ENCODE results near the gene PTCRA.
"Not testable (repeated sequence)": the region's sequence is repeated elsewhere in the genome, so short reads cannot be mapped to it uniquely, and the experiment has no call there.

PTCRA gene

DNA sequence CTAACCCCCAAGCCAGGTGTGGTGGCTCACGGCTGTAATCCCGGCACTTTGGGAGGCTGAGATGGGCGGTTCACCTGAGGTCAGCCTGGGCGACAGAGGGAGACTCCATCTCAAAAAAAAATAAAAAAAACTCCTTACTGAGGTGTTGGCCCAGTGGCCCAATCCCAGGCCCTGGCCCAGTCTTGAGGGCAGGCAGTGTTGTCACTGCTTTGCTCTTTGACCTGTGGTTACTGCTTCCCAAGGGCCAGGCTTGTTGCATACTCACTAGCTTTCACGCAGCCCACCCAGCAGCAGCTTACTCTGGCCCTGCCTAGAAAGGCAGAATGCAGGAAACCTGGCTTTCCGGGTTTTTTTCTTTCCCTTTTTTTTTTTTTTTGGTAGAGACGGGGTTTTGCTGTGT lies 26.6 kb downstream of the PTCRA start:
- DNase-seq: no peak

DNA sequence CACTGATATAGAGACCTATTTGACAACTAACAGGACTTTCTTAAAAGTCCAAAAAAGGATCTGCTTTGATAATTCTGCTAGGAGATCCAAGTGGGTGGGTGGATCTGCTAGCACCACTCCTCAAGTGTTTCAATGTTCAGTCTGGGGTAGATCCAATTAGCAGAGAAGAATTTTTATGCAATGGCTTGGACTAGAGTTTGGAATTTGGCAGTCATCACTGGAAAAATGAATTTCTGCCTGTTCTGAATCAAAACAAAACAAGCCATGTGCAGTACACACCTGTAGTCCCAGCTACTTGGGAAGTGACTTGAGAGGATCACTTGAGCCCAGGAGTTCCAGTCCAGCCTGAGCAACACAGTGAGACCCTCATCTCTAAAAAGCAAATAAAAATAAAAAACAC lies 32.1 kb downstream of the PTCRA start:
- DNase-seq: no peak

DNA sequence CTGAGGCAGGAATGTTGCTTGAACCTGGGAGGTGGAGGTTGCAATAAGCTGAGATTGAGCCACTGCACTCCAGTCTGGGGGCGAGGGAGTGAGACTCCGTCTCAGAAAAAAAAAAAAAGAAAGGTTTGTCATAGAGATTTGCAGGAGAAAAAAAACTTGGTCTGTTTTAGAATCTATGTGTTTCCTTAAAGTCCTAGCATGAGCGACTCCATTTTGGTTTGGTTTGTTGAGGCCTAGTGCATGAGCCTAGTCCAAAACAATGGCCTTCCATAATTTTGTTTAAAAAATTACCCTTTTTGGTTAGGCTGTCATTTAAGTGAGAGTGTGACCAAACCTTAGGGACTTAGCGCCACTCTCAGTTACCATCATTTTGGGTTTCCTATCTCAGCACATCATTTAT lies 36.5 kb downstream of the PTCRA start:
- no peak for DNase-seq

DNA sequence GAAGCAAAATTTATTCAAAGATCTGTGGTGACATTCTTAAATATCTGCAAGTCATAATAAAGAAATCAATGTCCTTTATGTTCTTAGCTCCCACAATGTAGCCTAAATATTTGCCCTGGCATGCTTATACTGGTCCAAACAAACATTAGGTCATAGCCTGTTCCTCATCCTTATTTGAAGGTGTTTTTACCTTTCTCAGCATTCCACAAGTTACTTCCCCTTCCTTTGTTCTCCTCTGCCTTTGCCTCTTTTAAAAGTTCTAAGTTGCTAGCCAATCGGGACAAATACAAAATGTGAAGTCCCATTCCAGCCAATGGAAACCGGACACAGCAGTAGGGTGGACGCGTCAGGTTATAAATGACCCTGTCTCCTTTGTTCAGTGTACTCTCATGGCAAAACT lies 38.6 kb downstream of the PTCRA start:
- not testable (repeated sequence) for DNase-seq

DNA sequence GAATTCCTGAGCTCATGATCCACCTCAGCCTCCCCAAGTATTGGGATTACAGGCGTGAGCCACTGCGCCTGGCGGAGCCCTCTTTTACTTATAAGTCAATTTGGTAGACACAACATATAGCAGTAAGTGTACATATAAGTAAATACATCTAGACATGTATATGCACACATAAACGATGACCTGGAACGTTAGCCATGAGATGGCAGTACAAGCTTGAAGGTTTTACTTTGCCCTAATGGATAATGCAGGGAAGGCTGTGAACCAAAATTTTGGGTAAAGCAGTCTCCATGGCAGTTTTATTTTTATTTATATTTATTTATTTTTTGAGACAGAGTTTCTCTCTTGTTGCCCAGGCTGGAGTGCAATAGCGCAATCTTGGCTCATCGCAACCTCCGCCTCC lies 42.3 kb downstream of the PTCRA start:
- DNase-seq: peak; percentile 5

DNA sequence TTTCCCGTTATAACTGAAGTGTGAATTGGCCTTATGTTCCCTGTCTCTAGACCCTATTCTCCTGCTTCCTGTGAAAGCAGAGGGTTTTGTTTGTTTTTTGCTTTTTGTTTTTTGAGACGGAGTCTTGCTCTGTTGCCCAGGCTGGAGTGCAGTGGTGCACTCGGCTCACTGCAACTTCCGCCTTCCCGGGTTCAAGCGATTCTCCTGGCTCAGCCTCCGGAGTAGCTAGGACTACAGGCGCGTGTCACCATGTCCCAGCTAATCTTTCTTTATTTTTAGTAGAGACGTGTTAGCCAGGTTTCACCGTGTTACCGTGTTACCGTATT lies 44.0 kb downstream of the PTCRA start:
- no peak for DNase-seq

DNA sequence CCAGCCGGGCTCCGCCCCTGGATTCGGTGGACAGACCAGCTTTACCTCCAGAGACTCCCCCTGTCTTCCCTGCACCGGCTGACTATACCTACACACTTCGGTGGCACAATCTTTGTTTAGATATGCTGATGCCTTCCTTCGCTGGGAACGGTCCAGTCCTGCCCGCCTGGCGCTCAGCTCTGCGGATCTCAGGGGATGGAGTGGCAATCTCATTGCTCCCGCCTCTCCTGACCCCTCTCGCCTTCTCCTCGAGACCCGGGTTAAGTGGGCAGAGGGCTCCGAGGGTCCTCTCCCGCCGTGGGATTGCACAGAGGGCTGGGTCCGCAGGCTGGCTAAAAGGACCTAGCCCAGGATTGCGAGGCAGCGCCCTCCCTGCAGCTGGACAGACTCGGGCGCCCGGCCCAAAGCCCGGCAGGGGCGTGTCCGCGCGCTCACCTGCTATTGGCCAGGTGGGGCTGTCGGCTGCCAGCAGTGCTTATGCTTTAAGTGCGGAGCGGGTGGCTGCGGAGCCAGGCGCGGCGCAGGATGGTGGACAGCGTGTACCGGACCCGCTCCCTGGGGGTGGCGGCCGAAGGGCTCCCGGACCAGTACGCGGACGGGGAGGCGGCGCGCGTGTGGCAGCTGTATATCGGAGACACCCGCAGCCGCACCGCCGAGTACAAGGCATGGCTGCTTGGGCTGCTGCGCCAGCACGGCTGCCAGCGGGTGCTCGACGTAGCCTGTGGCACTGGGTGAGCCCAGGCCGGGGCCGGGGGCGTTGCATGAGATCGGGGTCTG lies 44.6 kb downstream of the PTCRA start, which contains the start of gene GNMT:
GNMT (plus strand) TSS at position 512 of the 777 bp plus-strand sequence; CDS start at position 526, 14 bp downstream.
- DNase-seq: peak; percentile 57

DNA sequence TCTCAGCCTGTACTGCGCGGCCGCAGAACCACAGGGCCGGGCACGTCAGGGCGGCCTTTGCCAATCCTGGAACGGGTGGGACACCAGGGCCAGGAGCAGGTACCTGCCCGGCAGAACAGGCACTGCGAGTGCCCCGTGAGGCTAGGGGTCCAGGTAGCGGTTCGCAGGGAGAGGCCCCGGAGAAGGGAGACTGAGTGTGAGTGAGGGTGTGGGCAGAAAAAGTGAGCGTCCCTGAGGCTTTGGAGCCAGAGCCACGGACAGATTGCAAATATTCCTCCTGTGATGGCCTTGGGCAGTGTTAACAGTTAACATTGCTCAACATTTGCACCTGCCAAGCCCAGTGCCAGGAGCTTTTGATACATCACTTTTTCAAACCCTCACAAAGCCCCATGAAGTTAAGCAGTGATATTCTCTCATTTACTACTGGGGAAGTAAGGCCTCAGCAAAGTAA lies 45.2 kb downstream of the PTCRA start:
- no peak for DNase-seq

DNA sequence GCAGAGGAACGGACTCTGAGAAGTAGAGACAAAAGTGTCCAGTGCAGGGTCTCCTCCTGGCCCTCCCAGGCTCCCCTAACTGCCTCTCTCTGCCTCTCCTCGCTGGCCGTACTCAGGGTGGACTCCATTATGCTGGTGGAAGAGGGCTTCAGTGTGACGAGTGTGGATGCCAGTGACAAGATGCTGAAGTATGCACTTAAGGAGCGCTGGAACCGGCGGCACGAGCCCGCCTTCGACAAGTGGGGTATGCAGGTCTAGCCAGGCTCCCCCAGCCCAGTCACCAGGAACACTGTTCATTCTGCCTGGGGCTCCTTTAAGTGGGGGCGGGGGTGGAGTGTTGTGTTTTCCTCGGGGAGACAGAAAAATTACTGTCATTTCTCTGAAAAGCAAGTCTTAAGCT lies 46.2 kb downstream of the PTCRA start:
- no peak for DNase-seq

DNA sequence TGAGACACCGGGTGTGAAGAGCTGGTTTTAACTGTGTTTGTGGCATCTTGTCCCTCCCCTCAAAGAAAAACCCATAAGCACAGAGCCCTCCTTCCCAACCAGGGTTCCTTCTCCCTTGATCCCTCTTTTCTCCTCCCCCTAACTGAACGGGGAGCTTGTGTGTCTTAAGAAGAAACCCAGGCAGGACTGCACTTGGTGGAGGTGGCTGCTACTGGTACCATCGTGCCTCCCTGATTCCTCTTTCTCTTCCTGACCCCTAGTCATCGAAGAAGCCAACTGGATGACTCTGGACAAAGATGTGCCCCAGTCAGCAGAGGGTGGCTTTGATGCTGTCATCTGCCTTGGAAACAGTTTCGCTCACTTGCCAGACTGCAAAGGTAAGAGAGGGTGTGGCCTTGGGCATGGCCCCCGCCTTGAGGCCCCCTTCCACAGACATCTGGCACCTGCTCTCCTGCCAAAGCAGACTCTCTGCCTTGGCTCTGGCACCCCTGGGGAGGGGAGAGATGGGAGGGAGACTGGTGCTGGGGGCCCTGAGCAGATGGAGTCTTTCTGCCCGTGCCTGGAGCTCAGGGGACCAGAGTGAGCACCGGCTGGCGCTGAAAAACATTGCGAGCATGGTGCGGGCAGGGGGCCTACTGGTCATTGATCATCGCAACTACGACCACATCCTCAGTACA lies 46.8 kb downstream of the PTCRA start:
- peak; percentile 99 for DNase-seq

DNA sequence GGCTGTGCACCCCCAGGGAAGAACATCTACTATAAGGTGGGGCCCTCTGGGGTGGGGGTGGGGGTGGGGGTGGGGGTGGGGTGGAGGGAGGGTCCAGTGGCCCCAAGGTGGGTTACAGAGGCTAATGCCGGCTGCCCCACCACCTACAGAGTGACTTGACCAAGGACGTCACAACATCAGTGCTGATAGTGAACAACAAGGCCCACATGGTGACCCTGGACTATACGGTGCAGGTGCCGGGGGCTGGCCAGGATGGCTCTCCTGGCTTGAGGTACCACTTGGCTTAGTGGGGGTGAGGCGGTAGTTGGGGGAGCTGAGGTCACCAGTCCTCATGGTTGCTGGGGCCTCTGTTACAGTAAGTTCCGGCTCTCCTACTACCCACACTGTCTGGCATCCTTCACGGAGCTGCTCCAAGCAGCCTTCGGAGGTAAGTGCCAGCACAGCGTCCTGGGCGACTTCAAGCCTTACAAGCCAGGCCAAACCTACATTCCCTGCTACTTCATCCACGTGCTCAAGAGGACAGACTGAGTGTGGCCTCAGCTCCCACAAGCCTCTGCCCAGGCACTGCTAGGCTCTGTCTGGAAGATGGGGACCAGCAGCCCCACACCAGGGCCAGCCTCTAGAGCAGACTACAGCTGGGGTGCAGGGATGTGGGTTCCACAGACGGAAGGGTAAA lies 47.5 kb downstream of the PTCRA start:
- DNase-seq: peak; percentile 26

DNA sequence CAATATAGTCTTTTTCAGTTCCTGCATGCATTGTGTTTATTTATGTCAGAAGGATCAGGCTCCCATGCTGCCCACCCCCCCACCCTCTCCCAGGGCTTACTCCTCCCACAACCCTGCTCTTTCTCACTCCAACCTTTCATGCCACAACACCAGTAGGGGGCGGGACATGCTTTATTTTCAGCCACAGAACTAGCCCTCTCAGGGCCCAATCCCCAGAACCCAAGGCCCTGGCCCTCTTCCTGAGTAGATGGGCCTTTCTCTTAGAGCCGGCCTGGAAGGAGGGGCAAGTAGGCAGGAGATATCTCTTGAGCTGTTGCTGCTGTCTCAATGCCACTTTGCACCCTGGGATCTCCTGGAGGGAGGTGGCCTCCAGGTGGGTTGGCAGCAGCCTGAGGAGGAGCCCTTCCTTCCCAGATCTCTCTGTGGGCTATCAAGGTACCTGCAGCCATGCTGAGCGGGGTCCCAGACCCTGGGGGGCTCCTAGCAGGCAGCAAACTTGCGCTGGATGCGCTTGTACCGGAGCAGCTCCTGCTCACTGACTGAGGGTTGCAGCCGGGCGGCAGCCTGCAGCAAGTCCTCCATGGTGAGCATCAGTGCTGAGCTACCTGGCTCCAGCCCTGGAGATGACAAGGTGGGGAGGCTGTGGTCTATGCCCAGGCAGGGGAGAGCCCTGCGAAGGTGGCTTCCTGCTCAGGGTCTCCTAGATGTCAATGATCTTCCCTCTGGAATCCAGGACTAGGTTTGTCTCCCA lies 48.2 kb downstream of the PTCRA start:
- peak; percentile 27 for DNase-seq

DNA sequence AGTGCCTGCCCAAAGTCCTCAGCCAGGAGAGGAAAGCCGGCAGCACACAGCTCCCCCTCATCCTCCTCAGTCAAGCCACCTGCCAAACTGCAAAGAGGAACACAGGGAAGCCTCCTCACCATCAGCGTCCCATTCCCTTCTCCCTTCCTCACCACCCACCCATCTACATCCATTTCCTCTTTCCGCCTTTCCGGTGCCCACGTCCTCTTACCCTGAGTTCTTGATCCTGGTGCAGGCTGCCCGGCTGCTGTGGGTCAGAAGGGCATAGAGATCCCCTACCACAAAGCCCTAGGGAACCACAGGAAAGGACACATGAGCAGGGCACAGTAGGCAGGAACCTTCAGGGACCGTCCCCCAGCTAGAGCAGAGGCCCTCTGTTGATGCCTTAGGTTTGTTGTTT lies 50.7 kb downstream of the PTCRA start:
- DNase-seq: no peak

DNA sequence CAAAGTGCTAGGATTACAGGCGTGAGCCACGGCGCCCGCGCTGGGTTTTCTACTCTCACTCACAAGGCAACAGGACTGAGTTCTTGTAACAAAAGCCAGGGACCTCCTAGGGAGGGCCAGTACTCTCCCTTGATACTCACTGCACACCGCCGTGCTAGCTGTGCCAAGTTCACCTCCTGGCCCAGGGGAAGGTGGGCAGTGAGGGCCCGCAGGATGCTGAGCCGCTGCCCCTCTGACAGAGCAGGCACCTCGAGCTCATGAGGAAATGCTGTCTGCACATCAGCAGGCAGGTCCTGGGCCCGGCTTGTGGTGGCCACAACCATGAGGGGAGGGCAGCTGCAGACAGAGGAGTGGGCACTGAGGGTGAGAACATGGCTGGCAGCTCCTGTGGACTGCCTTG lies 51.4 kb downstream of the PTCRA start:
- DNase-seq: no peak

DNA sequence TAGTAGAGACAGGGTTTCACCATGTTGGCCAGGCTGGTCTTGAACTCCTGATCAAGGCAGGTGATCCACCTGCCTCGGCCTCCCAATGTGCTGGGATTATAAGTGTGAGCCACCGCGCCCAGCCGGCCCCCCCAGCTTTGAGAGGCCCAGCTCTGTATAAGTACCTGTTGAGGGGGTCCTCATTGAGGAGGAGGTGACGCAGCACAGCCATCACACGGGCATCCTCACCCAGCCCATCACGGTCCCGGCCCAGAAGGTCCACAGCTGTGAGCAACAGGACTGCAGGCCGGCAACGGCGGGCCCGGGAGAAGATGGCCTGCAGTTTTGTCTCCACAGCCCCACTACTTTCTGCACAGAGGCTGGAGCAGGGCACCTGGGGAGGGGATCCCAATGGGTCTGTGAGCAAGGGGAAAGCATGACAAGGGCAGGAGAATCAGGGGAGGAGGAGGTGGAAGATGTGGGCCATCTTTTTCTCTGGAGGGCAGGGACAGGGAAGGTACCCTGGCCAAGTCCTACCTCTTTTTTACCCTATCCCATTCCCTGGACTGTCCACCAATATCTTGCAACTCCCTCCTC lies 52.4 kb downstream of the PTCRA start:
- DNase-seq: no peak

DNA sequence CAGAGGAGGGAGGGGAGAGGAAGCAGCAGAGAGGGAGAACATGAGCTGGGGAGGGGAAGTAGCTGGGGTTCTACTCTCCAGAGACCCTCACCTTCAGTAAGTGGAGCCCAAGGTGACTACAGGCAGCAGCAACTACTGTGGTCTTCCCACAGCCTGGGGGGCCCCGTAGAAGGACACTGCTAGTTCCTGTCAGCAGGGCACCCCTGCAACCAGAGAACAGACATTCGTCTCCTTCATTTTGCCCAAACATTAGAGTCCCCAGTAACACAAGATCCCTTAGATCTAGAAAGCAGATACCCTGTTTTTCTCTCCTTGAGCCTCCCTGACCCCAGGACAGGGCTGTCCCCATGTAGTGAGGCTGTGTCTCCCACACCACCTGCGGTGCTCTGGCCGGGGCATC lies 52.9 kb downstream of the PTCRA start:
- DNase-seq: no peak

DNA sequence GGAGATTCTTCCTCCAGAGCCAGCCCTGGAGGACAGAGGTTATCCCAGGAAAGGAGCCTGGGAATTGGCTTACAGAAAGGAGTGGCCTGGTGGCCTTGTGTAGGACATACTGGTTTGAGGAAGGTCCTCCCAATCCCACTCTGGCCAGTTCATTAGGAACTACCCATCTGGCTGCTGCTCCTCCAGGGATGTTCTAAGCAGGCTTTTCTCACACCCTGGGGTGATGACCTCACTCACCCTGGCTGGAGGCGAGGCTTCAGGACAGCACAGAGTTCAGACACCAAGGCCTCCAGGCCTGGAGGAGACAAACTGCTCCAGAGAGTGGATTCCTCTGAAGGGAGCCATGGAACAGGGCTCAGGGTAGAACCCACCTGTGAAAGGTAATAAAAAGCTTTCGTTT lies 53.6 kb downstream of the PTCRA start:
- no peak for DNase-seq

DNA sequence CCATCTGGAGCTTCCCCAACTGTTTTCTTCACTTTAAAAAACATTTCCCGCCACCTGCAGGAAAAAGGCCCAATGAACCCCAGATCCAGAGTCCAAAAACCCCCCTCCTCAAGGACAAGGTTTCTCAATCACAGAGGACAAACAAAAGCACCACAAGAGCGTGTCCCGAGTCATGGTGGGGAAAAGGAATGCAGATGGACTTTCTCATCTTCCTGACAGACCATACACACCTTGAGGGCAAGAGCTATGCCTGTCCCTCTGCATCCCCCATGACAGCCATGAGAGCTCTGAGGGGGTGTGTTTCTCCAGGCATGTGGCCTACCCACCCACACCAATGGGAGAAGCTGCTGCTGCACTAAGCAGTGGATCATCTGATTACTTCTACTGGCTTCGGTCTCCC lies 54.1 kb downstream of the PTCRA start:
- no peak for DNase-seq

DNA sequence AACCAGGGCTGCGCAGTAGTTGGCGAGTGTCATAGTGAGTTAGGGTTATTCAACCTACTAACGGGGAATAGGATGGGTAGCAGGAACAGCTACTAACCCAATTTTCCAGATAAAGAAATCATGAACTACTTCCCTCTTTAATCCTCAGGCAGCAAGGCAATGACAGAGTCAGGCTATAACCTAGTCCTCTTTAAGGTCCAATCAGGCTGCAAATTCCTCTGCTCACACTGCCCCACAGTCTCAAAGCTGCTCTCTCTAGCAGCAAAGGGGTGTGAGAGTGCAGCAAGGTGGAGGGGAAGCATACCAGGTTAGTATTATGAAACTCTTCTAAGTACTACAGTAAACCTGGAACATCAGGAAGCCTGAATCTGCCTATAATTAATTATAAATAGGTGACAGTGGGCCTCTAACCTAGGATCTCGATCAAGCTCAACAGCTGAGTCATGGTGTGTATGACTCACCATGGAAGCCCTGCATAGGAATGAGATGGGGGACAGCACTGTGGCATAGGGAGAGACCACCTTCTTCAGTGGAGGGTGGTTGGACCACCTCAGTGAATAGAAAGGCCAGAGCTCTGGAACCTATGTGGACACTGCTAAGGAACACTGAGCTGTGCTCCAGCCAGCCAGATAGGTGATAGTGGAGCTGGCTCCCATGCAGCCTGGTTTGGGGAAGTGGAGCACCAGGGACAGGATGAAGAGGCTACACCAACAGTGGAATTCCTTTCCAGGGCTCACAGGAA lies 55.2 kb downstream of the PTCRA start:
- no peak for DNase-seq

DNA sequence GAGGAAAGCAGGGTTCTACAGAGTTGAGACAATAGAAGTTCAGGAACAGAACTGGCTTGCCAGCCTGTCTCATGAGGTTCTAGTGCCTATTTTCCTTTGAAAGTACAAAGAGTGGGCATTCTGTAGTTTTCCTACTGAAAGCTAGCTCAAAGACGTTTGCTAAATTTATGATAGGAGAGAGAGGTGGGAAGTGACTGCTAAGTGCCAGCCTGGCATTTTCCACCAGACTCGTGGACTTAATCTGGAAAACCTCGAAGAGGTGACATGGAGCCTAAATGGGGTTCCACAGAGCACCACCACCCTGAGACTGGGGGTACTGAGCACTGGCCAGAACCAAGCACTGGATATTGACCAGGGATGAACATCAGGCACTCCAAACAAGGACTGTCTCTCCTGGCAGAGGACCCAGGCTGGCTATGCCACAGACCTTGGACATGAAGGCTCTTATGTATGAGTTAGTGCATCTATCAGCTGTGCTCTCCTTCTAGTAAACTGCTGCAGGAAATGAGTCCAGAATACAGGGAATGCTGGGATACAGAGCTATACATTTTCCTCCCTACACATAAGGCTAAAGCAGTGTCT lies 56.0 kb downstream of the PTCRA start:
- DNase-seq: no peak

DNA sequence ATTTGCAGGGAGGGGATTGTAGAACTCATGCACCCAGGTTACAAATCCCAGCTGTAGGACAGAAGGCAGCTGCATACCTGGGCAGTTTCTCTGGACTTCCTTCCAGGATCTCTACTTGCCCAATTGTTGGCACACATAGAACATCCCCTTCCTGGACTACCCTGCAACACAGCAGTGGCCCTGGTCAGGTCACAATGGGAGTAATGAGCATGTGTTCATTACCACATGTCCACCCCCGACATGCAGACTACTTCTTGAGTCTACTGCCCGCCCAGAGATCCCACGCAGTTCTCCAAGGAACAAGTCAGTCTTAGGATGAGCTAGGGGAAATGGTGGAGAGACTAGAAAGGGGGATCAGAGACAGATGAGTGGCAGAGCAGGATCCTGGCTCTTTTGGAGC lies 58.1 kb downstream of the PTCRA start:
- no peak for DNase-seq
